Lower lobe of right lung (tissue), 2 donors: Measurements from ENCODE around the gene WLS. TPM values are rescaled to one million over a fixed set of nuclear protein-coding genes. Genes with fewer than 3 reads are reported as not detected.

ENCODE experiments used
- ATAC-seq, 2 donors: fragments of 200-7000 bp; cut with Tn5 transposase; one replicate each; pipeline ENCODE4 v1.9.1; 2020 to 2022; ENCODE audit warnings: mild to moderate bottlenecking in 2 of 2, moderate library complexity in 2 of 2
- DNase-seq: peaks from one replicate; pipeline ENCODE4 v3.0.0-alpha.2; 2020
- H3K27ac ChIP-seq: fragments of 200-600 bp; one replicate; pipeline ENCODE4 v1.8.0; 2022
- H3K27me3 ChIP-seq: fragments of 200-600 bp; one replicate; pipeline ENCODE4 v1.8.0; 2022; ENCODE audit warnings: low read depth
- H3K36me3 ChIP-seq: fragments of 200-600 bp; one replicate; pipeline ENCODE4 v1.8.0; 2022; ENCODE audit warnings: mild to moderate bottlenecking
- H3K4me1 ChIP-seq: fragments of 200-600 bp; one replicate; pipeline ENCODE4 v1.8.0; 2022
- H3K4me3 ChIP-seq: fragments of 200-600 bp; one replicate; pipeline ENCODE4 v1.8.0; 2022; ENCODE audit warnings: mild to moderate bottlenecking
- H3K9me3 ChIP-seq: fragments of 200-600 bp; one replicate; pipeline ENCODE4 v1.8.0; 2022
- CTCF ChIP-seq: fragments of 200-600 bp; IDR thresholded peaks from one replicate; pipeline ENCODE4 v1.8.0; 2022; ENCODE audit warnings: antibody characterized with exemption, mild to moderate bottlenecking
- intact Hi-C: fragments of 100-400 bp; cut with DNase I; formaldehyde crosslinking; loops from one replicate; pipeline ENCODE4 v1.11.0; 2022
- total RNA-seq: library from RNA; stranded (reverse); fragmentation: NEBNext Ultra II Directional; extraction: Animal tissue kit (Norgen Biotek cat#: 25700); gene quantifications from one replicate; pipeline ENCODE4 v1.2.1, GENCODE V29; 2021
- donor health status: DM: no; HTN: yes; CAD: no; lungs with severe emphysema.

WLS gene
- total RNA-seq, 1 donor from 2014 or later, result 85.2 TPM

- ATAC-seq (no peak), DNase-seq (no peak)
- Histone ChIP-seq H3K9me3 (no peaks in the 10 kb centered on the region), H3K36me3 (no peaks in the 10 kb centered on the region), H3K27ac (no peak overlapping the region), H3K4me3 (no peak overlapping the region), H3K27me3 (no peaks in the 10 kb centered on the region), H3K4me1 (peaks cover 33% of the 10 kb centered on the region)
- intact Hi-C loops, result no loop called here
- no peak for TF ChIP-seq CTCF
Measured at GRCh38 chr1:68198752-68199151, 33.6 kb downstream of the WLS start.

- Histone ChIP-seq H3K36me3 (no peaks in the 10 kb centered on the region), H3K9me3 (no peaks in the 10 kb centered on the region), H3K4me3 (no peak overlapping the region), H3K4me1 (peaks cover 26% of the 10 kb centered on the region), H3K27me3 (no peaks in the 10 kb centered on the region), H3K27ac (no peak overlapping the region)
- intact Hi-C loops, result no loop called here
- peak; percentile 72 to 92 for ATAC-seq
- DNase-seq, result no peak
- TF ChIP-seq CTCF, result no peak
Measured at GRCh38 chr1:68197891-68198290, 34.4 kb downstream of the WLS start.

GRCh38 chr1:68197461-68197860, 34.9 kb downstream of the WLS start:
- H3K9me3 ChIP-seq, result no peaks in the 10 kb centered on the region
- ATAC-seq (no peak), DNase-seq (no peak)
- no peak overlapping the region for H3K4me3 ChIP-seq
- intact Hi-C loops, result no loop called here
- TF ChIP-seq CTCF, result no peak
- H3K27ac ChIP-seq, result no peak overlapping the region
- H3K36me3 ChIP-seq, result no peaks in the 10 kb centered on the region
- no peaks in the 10 kb centered on the region for H3K27me3 ChIP-seq
- peaks cover 26% of the 10 kb centered on the region for H3K4me1 ChIP-seq

- DNase-seq, result no peak
- H3K9me3 ChIP-seq, result no peaks in the 10 kb centered on the region
- intact Hi-C loops, result no loop called here
- peaks cover 2% of the 10 kb centered on the region for H3K36me3 ChIP-seq
- no peak for ATAC-seq
- peaks cover 19% of the 10 kb centered on the region for H3K4me1 ChIP-seq
- no peak overlapping the region for H3K4me3 ChIP-seq
- no peak for TF ChIP-seq CTCF
- no peak overlapping the region for H3K27ac ChIP-seq
- H3K27me3 ChIP-seq, result no peaks in the 10 kb centered on the region
Measured at GRCh38 chr1:68196676-68197075, 35.6 kb downstream of the WLS start.

- H3K27ac ChIP-seq, result no peak overlapping the region
- no peaks in the 10 kb centered on the region for H3K27me3 ChIP-seq
- intact Hi-C loops, result no loop called here
- ATAC-seq (no peak), DNase-seq (no peak)
- H3K4me1 ChIP-seq, result no peaks in the 10 kb centered on the region
- peaks cover 20% of the 10 kb centered on the region for H3K36me3 ChIP-seq
- no peaks in the 10 kb centered on the region for H3K9me3 ChIP-seq
- TF ChIP-seq CTCF, result no peak
- H3K4me3 ChIP-seq, result no peak overlapping the region
Measured at GRCh38 chr1:68191717-68192116, 40.6 kb downstream of the WLS start.
